Iris pigment epithelial cell (primary cell): ENCODE data around the gene WASF2.
"Not testable (repeated sequence)": the region's sequence is repeated elsewhere in the genome, so short reads cannot be mapped to it uniquely, and the experiment has no call there.

ENCODE experiments used
- DNase-seq: peaks from one replicate; pipeline ENCODE4 v3.0.0-alpha.2; 2011; ENCODE audit warnings: low read depth

Gene WASF2

GRCh38 chr1:27397749-27398148 lies 92.2 kb downstream of the WASF2 start:
- no peak for DNase-seq

DNA sequence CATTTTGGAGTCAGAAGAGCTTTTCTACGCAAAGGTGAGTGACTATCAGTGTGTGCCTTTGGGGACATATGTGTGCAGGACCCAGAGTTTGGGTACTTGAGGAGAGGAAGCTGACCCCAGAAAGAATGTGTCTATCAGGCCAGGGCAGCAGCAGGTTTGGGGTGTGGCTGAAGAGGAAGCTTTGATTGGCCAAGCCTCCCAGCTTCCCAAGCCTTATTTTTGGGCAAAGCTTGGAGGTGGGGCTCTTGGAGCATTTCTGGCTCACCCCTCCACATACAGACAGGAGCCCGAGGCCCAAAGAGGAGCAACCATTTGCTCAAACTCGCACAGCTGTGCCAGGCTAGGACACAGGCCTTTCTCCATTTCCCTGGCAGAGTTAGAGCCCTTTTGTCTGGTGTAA lies 92.9 kb downstream of the WASF2 start:
- DNase-seq = no peak

DNA sequence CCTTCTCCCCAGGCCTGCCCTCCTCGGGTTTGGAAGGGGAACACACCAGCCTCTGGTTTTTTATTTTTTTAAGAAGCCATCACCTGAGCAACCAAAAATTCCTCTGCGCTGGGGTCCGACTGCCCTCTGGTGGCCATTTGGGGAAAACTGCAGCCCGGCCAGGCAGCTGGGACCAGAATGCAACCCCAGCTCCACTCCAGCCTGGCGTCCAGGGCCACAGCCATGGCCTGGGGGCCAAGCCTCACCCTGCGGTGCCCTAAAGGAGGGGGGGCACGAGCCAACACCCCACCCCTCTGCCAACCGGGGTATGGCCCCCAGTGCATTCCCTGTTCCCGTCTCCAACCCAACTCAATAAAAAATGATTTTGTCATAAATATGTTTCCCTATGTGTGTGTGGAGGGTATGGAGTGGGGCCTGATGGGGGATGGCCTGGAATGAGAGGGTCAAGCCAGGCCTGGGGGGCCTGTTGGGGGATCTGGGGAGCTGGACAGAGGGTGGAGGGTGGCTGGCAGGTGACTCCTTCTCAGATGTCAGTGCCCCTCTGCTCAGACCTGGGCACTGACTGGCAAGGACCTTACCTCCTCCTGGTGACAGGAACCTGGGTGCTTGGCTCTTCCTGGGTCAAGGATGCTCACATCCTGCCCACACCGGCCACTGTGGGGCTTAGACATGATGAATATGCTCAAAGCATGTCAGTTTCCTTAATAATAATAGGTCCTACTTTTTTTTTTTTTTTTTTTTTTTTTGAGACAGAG lies 94.3 kb downstream of the WASF2 start:
- peak; percentile 41 for DNase-seq

- no peak for DNase-seq
Measured at GRCh38 chr1:27394925-27395324, 95.0 kb downstream of the WASF2 start.

- no peak for DNase-seq
Measured at GRCh38 chr1:27394282-27394658, 95.7 kb downstream of the WASF2 start.

GRCh38 chr1:27393641-27394281 lies 96.2 kb downstream of the WASF2 start:
- DNase-seq = no peak

DNA sequence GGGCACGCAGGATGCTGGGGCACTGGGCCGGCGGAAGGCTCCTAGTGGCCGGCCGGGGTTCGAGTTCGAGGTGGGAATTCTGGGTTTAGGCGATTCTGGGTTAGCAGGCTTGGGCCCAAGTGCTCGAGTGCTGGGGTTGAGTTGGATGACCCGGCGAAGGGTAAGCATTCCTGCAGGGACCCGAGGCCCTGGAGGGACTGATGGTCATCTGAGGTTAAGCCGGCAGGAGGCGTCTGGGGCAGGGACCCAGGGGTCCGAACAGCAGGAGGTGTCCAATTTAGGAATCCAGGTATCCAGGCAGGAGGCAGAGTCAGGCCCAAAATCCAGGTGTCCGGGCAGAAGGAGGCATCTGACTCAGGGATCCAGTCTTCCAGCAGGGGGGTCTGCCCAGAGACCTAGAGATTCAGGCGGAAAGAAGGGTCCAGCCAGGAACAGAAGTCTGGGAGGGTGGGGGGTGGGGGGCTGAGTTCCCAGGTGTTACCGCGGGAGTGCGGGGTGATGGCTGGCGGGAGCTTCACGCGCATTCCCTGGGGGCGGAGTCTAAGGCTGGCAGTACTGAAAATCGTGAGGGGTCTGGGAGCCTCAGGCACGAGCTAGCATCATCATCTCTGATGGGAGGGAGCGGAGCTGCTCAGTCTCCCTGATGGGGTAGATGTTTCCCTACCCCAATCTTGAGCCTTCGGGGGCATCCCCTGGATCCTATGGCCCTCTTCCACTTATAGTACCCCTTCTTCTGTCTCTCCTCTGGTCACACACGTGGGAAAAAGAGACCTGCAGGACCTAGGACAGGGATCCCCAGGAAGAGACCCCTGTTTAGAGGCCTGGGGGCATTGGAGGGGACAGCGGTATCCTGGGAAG lies 97.0 kb downstream of the WASF2 start:
- no peak for DNase-seq

- peak; percentile 88 for DNase-seq
Measured at GRCh38 chr1:27392096-27392777, 97.7 kb downstream of the WASF2 start, which contains the start of gene GPR3. Gene GPR3, plus strand, starts transcription at chr1:27392622. Its CDS starts 1,177 bp downstream, at chr1:27393799.

- DNase-seq = peak; percentile 68
Measured at GRCh38 chr1:27391511-27392095, 98.4 kb downstream of the WASF2 start.

DNA sequence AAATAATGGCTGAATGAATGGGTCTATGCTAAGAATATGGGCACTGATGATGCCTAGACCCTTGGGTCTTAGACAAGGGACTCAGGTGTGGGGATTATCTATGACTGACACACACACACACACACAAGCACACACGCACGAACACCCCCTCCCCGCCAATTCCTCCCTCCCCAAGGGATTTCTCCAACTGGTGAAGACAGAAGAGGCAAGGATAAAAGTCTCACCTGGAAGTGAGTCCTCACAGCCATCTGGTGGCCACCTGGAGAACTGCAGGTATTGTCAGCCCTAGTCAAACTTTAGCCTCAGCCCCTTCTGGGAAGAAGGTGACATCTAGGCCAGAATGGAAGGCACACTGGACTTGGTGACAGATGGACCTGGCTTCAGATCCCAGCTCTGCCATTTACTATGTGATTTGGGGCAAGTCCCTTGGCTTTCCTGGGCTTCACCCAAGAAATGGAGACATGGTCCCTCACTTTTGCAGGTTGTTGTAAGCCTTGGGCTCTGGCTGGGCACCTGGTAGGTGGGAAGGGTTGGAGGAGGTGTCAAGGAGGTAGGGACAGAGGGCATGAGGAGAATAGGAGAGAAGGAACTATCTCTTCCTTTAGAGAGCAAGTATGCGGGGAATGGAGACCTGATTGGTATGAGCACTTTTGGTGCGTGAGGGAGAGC lies 101.5 kb downstream of the WASF2 start:
- DNase-seq = no peak

GRCh38 chr1:27384797-27385196 lies 105.2 kb downstream of the WASF2 start:
- not testable (repeated sequence) for DNase-seq

DNA sequence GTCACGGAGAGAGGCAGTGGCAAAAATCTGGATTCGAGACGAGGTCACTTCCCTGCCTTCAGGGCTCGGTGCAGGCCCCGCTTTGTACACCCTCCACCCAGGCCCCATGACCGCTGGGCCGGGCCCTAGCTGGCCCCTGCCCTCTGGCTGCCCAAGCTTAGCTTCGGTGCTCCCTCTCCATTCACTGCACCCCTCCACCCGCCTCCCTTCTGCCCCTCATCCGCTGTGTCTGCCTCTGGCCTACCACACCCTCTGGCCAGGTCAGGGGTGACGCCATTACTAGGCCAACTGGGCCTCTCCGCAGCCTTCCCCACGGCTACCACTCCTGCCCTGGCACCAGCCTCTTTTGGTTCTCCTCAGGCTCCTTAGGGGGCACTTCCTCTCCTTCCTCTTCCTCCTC lies 106.3 kb downstream of the WASF2 start:
- DNase-seq = no peak

GRCh38 chr1:27383039-27383605 lies 106.8 kb downstream of the WASF2 start, which contains the start of gene CD164L2:
Gene CD164L2, minus strand, starts transcription at chr1:27383333. Its CDS starts 94 bp downstream, at chr1:27383239.
- no peak for DNase-seq

GRCh38 chr1:27381969-27382762 lies 107.8 kb downstream of the WASF2 start:
- no peak for DNase-seq

DNA sequence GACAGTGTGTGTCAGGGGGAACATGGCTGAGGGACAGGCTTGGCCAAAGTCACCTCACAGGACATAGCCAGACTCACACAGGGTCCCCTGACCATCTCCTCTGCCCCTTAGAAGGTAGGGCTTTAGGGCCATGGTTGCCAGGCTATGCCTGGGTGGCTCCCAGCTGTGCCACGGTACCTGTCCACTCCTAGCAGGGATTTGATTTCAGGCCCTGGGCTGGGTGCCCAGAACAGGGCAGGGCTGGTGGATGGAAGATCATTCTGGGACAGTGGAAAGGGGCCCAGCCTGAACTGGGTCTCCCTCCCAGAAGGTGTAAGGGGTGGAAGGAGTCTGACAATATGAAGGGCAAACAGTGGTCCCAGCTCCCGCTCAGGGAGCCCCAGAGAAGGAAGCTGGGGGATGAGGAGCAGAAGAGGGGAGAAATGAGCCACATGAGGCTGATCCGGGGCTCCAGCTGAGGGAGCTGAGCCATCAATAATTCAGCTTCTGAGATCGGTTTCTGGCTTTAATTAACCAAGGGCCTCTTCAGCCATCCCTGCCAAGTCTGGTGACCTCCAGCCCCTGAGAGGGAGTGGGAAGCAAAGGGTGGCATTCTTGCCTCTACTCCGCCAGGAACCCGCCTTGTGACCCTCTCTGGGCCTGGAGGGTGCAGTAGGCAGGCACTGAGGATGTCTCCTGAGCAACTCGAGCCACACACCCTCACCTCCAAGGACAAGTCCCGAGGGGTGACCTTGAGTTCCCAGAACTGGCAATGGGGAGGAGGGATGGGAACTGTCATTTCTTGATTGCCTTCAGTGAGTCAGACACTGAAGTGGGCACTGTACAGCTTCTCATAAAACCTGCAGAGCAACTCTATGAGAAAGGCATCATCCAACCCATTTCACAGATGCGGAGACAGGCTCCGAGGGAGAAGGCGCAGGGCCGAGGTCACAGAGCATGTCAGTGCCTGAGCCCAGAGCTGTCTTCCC lies 108.9 kb downstream of the WASF2 start:
- no peak for DNase-seq

GRCh38 chr1:27380224-27380623 lies 109.7 kb downstream of the WASF2 start:
- no peak for DNase-seq

- no peak for DNase-seq
Measured at GRCh38 chr1:27379564-27380122, 110.3 kb downstream of the WASF2 start.

DNA sequence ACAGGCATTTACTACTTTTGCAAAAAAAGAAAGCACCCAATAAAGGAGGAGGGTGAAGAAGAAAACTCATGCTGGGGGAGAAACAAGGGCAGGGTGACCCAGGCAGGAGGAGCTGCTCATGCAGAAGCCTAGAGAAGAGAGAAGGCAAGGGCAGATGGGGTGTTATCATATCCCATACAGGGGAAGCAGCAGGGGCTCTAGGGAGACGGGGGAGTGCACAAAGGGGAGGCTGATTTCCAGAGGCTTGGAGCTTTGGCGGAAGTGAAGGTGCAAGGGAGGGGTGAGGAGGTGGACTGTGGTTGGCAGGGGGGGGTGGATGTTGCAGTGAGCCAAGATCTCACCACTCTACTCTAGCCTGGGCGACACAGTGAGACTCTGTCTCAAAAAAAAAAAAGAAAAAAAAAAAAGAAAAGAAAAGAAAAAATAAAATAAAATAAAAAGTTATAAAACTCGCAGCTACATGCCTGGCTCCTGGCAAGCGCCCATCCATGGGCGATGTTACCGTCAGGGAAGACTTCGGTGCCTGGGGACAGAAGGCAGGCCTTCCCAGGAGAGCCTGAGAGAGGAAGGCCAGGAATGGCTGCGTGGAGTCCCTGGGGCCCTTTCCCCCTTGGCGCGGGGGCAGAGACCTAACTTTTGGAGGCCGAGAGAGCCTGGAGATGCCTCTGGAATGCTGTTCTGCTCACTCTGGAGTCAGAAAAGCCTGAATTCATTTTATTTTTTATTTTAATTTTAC lies 112.0 kb downstream of the WASF2 start:
- DNase-seq = no peak
